Pancreas (tissue), 10 donors: ENCODE measurements around the gene RNF113A. TPM values are rescaled to one million over a fixed set of nuclear protein-coding genes. Genes with fewer than 3 reads are reported as not detected.
"Not testable (repeated sequence)": the region's sequence is repeated elsewhere in the genome, so short reads cannot be mapped to it uniquely, and the experiment has no call there.

Source experiments
- ATAC-seq, 4 donors: fragments of 200-7000 bp; cut with Tn5 transposase; one replicate each; pipeline versions ENCODE4 v1.8.0 to v1.9.1; 2020; ENCODE audit warnings: mild to moderate bottlenecking in 4 of 4, moderate library complexity in 4 of 4
- DNase-seq, 6 donors: peaks; one replicate each; pipeline ENCODE4 v3.0.0-alpha.2; 2020
- FAIRE-seq: peaks from 2 replicates; lab custom pipeline; 2012; peaks lifted over from hg19 to GRCh38; lab: Jason Lieb, UNC
- H3K27ac ChIP-seq, 4 donors: fragments of 200-600 bp; sonication (generic); 1 replicate in 3 of 4; 2 replicates in 1 of 4; pipeline versions ENCODE4 v1.5.0 to v1.8.0; 2020
- H3K27me3 ChIP-seq, 4 donors: fragments of 200-600 bp; one replicate each; pipeline ENCODE4 v1.8.0; 2021
- H3K36me3 ChIP-seq, 3 donors: fragments of 200-600 bp; sonication (generic) in 1 of 3; one replicate each; pipeline versions ENCODE4 v1.5.0 to v1.8.0; 2020 to 2021
- H3K4me1 ChIP-seq, 3 donors: fragments of 200-600 bp; one replicate each; pipeline ENCODE4 v1.8.0; 2021
- H3K4me3 ChIP-seq, 4 donors: fragments of 200-600 bp; sonication (generic) in 2 of 4; one replicate each; pipeline versions ENCODE4 v1.5.0 to v1.8.0; 2020 to 2021
- H3K9me3 ChIP-seq, 4 donors: fragments of 200-600 bp; one replicate each; pipeline ENCODE4 v1.8.0; 2021
- CTCF ChIP-seq, 4 donors: fragments of 200-600 bp; sonication (generic) in 3 of 4; IDR thresholded peaks; one replicate each; pipeline versions ENCODE4 v1.5.0 to v1.8.0; 2021; ENCODE audit warnings: antibody characterized with exemption in 4 of 4
- WGBS, 2 donors: extraction: QIAGEN DNeasy Blood & Tissue Kit; methylation state at CpG; one replicate each; pipeline ENCODE4 v1.1.7; 2013; 5-methylcytosine and 5-hydroxymethylcytosine counted together
- intact Hi-C, 3 donors: fragments of 100-400 bp; cut with DNase I; formaldehyde crosslinking; loops; one replicate each; pipeline versions ENCODE4 v1.11.1 to v1.14.2; 2022
- polyA plus RNA-seq, 2 donors: library from polyadenylated mRNA; stranded (reverse); fragments of 200-250 nt; gene quantifications; one replicate each; pipeline ENCODE4 v1.2.3, GENCODE V29; 2013
- total RNA-seq, 6 donors: library from RNA; stranded (reverse); fragmentation: NEBNext Ultra II Directional in 4 of 6; extraction: Animal tissue kit (Norgen Biotek cat#: 25700) in 4 of 6; gene quantifications; one replicate each; pipeline versions ENCODE4 v1.2.1 to v1.2.4, GENCODE V29; 2021 to 2023
- donor health status: healthy with polysubstance abuse.
- donor health status: DM: no; HTN: no; CAD: no; lungs with moderate emphysema.
- donor health status: DM: no; HTN: no; CAD: no.
- donor health status: control.
- donor health status: control.
- donor health status: Bipolar disorder and iron deficiency.
- donor health status: DM: yes; HTN: yes; CAD: no.
- donor health status: DM: no; HTN: no; CAD: no.
- donor health status: DM: no; HTN: no; CAD: no.
- donor health status: DM: yes; HTN: yes; CAD: no.

The RNF113A gene
- total and polyA plus RNA-seq, 8 donors, result 8.1 to 14.5 (median 9.8) TPM

GRCh38 chrX:119852382-119853353, 18.9 kb downstream of the RNF113A start, which contains the start of gene UPF3B:
UPF3B (minus strand) TSS chrX:119852963; CDS start chrX:119852928, 35 bp downstream.
- H3K9me3 ChIP-seq, result no peaks in the 10 kb centered on the region

GRCh38 chrX:119833905-119834304, 37.6 kb downstream of the RNF113A start:
- H3K4me3 ChIP-seq, result no peak overlapping the region
- H3K9me3 ChIP-seq, result no peaks in the 10 kb centered on the region
- TF ChIP-seq CTCF (IDR thresholded peaks at IDR 0.05), result no peak
- H3K4me1 ChIP-seq, result no peaks in the 10 kb centered on the region
- WGBS, 2 donors, result 62 to 86% methylated on average over 3 of the region's 3 CpGs
- H3K27me3 ChIP-seq, result no peaks in the 10 kb centered on the region
- intact Hi-C loops, result no loop called here
- ATAC-seq (no peak), FAIRE-seq (no peak), DNase-seq (no peak)
- H3K27ac ChIP-seq, result no peak overlapping the region
- peaks cover 0 to 8% (median 0%) of the 10 kb centered on the region in 3 donors for H3K36me3 ChIP-seq

More at GRCh38 chrX:119852382-119853353, 18.9 kb downstream of the RNF113A start, which contains the start of gene UPF3B:
- Histone ChIP-seq H3K27ac (peak within 1 kb of the TSS; percentile 22 to 82 (median 57)), H3K4me3 (peak within 1 kb of the TSS; percentile 29 to 56 (median 40)), H3K27me3 (no peaks in the 10 kb centered on the region), H3K36me3 (no peaks in the 10 kb centered on the region), H3K4me1 (no peaks in the 10 kb centered on the region)
- intact Hi-C loops, result no loop called here
- FAIRE-seq (peak; percentile 98), DNase-seq (peak; percentile 91 to 97 (median 96)), ATAC-seq (peak; percentile 96 to 99 (median 98))
- WGBS, 2 donors, result 0 to 23% methylated on average over 54 of the region's 54 CpGs
- no peak for TF ChIP-seq CTCF (IDR thresholded peaks at IDR 0.05)

GRCh38 chrX:119828446-119828845, 43.1 kb downstream of the RNF113A start:
- Histone ChIP-seq H3K4me3 (no peak overlapping the region), H3K27me3 (no peaks in the 10 kb centered on the region), H3K27ac (no peak overlapping the region), H3K9me3 (no peaks in the 10 kb centered on the region), H3K36me3 (peaks cover 0 to 4% (median 0%) of the 10 kb centered on the region in 3 donors), H3K4me1 (no peaks in the 10 kb centered on the region)
- 88 to 93% methylated on average over 5 of the region's 5 CpGs for WGBS, 2 donors
- no peak for TF ChIP-seq CTCF (IDR thresholded peaks at IDR 0.05)
- no peak for FAIRE-seq
- ATAC-seq, result no peak
- no peak for DNase-seq
- intact Hi-C loops, result no loop called here

GRCh38 chrX:119826399-119826959, 45.1 kb downstream of the RNF113A start:
- no peak for DNase-seq
- no peak overlapping the region for H3K4me3 ChIP-seq
- TF ChIP-seq CTCF (IDR thresholded peaks at IDR 0.05), result no peak
- H3K36me3 ChIP-seq, result no peaks in the 10 kb centered on the region
- H3K27ac ChIP-seq, result no peak overlapping the region
- no peaks in the 10 kb centered on the region for H3K4me1 ChIP-seq
- H3K9me3 ChIP-seq, result no peaks in the 10 kb centered on the region
- H3K27me3 ChIP-seq, result no peaks in the 10 kb centered on the region
- no peak for FAIRE-seq
- no peak for ATAC-seq
- 45 to 57% methylated on average over 7 of the region's 7 CpGs for WGBS, 2 donors
- intact Hi-C loops, result no loop called here

- ATAC-seq, H3K36me3 ChIP-seq, intact Hi-C loops, FAIRE-seq, H3K9me3 ChIP-seq, H3K4me1 ChIP-seq, H3K27ac ChIP-seq, H3K27me3 ChIP-seq, H3K4me3 ChIP-seq, DNase-seq: not testable (repeated sequence)
- no CpG with 5 or more reads among the region's 5 CpGs for WGBS, 2 donors
These were observed 47.3 kb downstream of the RNF113A start for GRCh38 chrX:119824221-119824620.

GRCh38 chrX:119821703-119822102, 49.8 kb downstream of the RNF113A start:
- H3K4me1 ChIP-seq, DNase-seq, FAIRE-seq, H3K27me3 ChIP-seq, intact Hi-C loops, H3K36me3 ChIP-seq, H3K9me3 ChIP-seq, H3K27ac ChIP-seq, H3K4me3 ChIP-seq: not testable (repeated sequence)
- WGBS, 2 donors, result 66 to 77% methylated on average over 3 of the region's 3 CpGs
- peak in 1 of 4 donors; percentile 34 for ATAC-seq
